SK-N-SH (cell line): ENCODE measurements around the gene SPTB.

Source experiments
- CTCF ChIP-seq: fragments of 200-600 bp; sonication (generic); IDR thresholded peaks from 2 replicates; pipeline ENCODE4 v1.6.1; 2017; ENCODE audit warnings: antibody characterized with exemption, mild to moderate bottlenecking, moderate library complexity
- EP300 ChIP-seq, 2 experiments: IDR thresholded peaks; 2 replicates each; pipeline versions ENCODE4 v1.4.0 to v1.6.1; 2012; ENCODE audit warnings: borderline replicate concordance in 1 of 2, low read depth in 1 of 2, low read length in 1 of 2
- POLR2AphosphoS5 ChIP-seq: IDR thresholded peaks from 2 replicates; pipeline ENCODE4 v1.6.1; 2012; ENCODE audit warnings: low read depth, low read length
- TAF1 ChIP-seq: IDR thresholded peaks from 2 replicates; pipeline ENCODE4 v1.6.1; 2012; ENCODE audit warnings: low read depth, mild to moderate bottlenecking, low read length, moderate library complexity, borderline replicate concordance
- TF ChIP-seq, protein P1 (sequence below): IDR thresholded peaks from 2 replicates; pipeline ENCODE4 v1.4.0; 2012; ENCODE audit warnings: low read depth, borderline replicate concordance

- TF ChIP-seq, protein P1, sequence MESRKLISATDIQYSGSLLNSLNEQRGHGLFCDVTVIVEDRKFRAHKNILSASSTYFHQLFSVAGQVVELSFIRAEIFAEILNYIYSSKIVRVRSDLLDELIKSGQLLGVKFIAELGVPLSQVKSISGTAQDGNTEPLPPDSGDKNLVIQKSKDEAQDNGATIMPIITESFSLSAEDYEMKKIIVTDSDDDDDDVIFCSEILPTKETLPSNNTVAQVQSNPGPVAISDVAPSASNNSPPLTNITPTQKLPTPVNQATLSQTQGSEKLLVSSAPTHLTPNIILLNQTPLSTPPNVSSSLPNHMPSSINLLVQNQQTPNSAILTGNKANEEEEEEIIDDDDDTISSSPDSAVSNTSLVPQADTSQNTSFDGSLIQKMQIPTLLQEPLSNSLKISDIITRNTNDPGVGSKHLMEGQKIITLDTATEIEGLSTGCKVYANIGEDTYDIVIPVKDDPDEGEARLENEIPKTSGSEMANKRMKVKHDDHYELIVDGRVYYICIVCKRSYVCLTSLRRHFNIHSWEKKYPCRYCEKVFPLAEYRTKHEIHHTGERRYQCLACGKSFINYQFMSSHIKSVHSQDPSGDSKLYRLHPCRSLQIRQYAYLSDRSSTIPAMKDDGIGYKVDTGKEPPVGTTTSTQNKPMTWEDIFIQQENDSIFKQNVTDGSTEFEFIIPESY: no peak
- TF ChIP-seq CTCF (no peak), POLR2AphosphoS5 (no peak), EP300 (IDR thresholded peaks at IDR 0.05; ENCODE audit: borderline replicate concordance in 1 of 2, low read depth in 1 of 2, low read length in 1 of 2) (no peak), TAF1 (no peak)
Observed at GRCh38 chr14:64885559-64885958, 5.9 kb upstream of the SPTB start.
